Measurements from ENCODE around the gene IL19. TPM values are rescaled to one million over a fixed set of nuclear protein-coding genes. Genes with fewer than 3 reads are reported as not detected.
A peak's percentile ranks its signal among the peaks of the same experiment; 100 is the strongest.

Gene IL19
- total and polyA plus RNA-seq, 8 donors = 3.1 to 25.9 TPM; not detected in 6

DNA sequence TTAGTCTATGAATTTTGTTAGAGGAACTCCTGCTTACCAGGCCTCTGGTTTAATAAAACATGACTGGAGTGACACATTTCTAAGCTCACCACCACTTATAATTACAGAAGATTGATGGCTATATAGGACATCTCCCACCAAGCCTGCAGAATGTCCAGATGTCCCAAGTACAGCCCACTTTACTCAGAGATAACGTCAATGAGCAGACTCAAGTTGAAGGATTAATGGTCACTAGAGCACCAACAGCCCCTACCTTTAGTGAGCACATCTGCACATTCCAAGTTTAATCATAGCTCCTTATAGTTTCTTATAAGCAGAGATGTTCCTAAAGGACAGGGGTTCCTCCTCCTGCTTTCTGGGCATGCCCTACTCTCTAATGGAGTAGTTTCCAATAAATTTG, 57.5 kb downstream of the IL19 start:
- Histone ChIP-seq H3K36me3 (no peaks in the 10 kb centered on the region), H3K4me1 (peaks cover 0 to 26% (median 0%) of the 10 kb centered on the region in 4 donors), H3K27me3 (no peaks in the 10 kb centered on the region), H3K27ac (no peak overlapping the region), H3K9me3 (no peaks in the 10 kb centered on the region), H3K4me3 (no peak overlapping the region)
- TF ChIP-seq EP300 (IDR thresholded peaks at IDR 0.05) (no peak), POLR2AphosphoS5 (IDR thresholded peaks at IDR 0.05) (no peak), POLR2A (IDR thresholded peaks at IDR 0.05) (no peak)
- TF ChIP-seq, protein P1, sequence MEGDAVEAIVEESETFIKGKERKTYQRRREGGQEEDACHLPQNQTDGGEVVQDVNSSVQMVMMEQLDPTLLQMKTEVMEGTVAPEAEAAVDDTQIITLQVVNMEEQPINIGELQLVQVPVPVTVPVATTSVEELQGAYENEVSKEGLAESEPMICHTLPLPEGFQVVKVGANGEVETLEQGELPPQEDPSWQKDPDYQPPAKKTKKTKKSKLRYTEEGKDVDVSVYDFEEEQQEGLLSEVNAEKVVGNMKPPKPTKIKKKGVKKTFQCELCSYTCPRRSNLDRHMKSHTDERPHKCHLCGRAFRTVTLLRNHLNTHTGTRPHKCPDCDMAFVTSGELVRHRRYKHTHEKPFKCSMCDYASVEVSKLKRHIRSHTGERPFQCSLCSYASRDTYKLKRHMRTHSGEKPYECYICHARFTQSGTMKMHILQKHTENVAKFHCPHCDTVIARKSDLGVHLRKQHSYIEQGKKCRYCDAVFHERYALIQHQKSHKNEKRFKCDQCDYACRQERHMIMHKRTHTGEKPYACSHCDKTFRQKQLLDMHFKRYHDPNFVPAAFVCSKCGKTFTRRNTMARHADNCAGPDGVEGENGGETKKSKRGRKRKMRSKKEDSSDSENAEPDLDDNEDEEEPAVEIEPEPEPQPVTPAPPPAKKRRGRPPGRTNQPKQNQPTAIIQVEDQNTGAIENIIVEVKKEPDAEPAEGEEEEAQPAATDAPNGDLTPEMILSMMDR (IDR thresholded peaks at IDR 0.05) = no peak
- WGBS, 5 donors = 71 to 100% (median 89%) methylated on average over 1 of the region's 1 CpG
- intact Hi-C loops (cut with DNase I; ENCODE audit: low total_unique reads) = no loop called here
- DNase-seq = no peak

DNA sequence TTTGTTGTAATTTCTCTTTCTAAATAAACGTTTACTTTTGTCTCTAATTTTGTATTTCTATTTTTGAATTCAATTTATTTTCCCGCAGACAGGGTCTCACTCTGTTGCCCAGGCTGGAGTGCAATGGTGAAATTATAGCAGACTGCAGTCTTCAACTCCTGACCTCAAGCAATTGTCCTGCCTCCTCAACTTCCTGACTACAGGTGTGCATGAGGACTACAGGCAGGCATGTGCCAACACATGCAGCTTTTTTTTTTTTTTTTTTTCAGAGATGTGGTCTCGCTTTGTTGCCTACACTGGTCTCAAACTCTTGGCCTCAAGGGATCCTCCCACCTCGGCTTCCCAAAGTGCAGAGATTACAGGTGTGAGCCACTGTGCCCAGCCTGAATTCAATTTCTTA, 58.2 kb downstream of the IL19 start:
- H3K27me3 ChIP-seq = no peaks in the 10 kb centered on the region
- peaks cover 0 to 33% (median 3%) of the 10 kb centered on the region in 4 donors for H3K4me1 ChIP-seq
- no peaks in the 10 kb centered on the region for H3K36me3 ChIP-seq
- no peak overlapping the region for H3K27ac ChIP-seq
- H3K9me3 ChIP-seq = no peaks in the 10 kb centered on the region
- intact Hi-C loops (cut with DNase I; ENCODE audit: low total_unique reads) = no loop called here
- TF ChIP-seq EP300 (IDR thresholded peaks at IDR 0.05) (no peak), POLR2AphosphoS5 (IDR thresholded peaks at IDR 0.05) (no peak), POLR2A (IDR thresholded peaks at IDR 0.05) (no peak)
- TF ChIP-seq, protein P1 (IDR thresholded peaks at IDR 0.05) = no peak
- WGBS, 5 donors = 75 to 81% (median 77%) methylated on average over 4 of the region's 4 CpGs
- DNase-seq = no peak
- H3K4me3 ChIP-seq = no peak overlapping the region

DNA sequence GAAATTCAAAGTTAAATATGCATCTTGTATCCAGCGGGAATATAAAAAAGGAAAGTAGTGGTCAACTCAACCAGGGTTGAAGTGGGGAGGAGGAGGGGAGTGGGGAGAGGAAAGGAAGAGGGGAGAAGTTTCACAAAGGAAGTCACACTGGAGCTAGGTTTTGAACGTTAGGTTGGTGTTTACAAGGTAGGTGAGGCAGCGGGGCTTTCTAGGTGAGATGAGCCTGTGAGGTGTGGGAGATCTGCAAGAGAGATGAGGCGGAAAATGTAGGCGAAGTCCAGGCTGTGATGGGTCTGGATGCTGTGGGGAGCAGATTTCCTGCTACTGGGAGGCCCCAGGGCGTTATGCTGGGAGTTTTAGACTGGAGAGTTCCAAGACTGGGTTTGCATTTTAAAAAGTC, 58.7 kb downstream of the IL19 start:
- Histone ChIP-seq H3K27ac (peak overlapping the region in 2 of 5 donors; percentile 21 to 22), H3K4me1 (peaks cover 0 to 38% (median 4%) of the 10 kb centered on the region in 4 donors), H3K4me3 (no peak overlapping the region), H3K36me3 (no peaks in the 10 kb centered on the region), H3K9me3 (no peaks in the 10 kb centered on the region), H3K27me3 (no peaks in the 10 kb centered on the region)
- TF ChIP-seq POLR2A (IDR thresholded peaks at IDR 0.05) (no peak), EP300 (IDR thresholded peaks at IDR 0.05) (no peak), POLR2AphosphoS5 (IDR thresholded peaks at IDR 0.05) (no peak)
- TF ChIP-seq, protein P1 (IDR thresholded peaks at IDR 0.05) = no peak
- 73 to 75% (median 74%) methylated on average over 6 of the region's 6 CpGs for WGBS, 5 donors
- intact Hi-C loops (cut with DNase I; ENCODE audit: low total_unique reads) = no loop called here
- no peak for DNase-seq

DNA sequence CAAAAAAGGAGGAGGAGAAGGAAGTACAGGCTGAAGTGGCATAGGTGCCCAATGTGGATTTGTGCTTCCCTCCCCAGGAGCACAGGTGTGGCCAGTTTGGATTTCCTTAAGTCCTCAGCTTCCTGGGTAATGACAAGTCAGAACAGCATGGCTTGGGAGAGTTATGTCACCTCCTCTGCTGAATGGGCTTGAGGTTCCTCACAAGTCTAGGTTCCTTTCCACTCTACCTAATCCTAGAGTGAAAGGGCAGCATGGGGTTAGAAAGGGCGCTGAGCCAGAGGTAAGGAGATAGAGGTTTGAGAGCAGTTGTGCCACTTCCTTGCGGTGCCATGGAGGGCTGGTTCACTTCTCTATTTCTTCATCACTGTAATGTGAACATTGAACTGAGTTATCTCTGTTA, 59.3 kb downstream of the IL19 start:
- no peaks in the 10 kb centered on the region for H3K36me3 ChIP-seq
- H3K4me1 ChIP-seq = peaks cover 0 to 41% (median 4%) of the 10 kb centered on the region in 4 donors
- intact Hi-C loops (cut with DNase I; ENCODE audit: low total_unique reads) = no loop called here
- DNase-seq = no peak
- H3K27ac ChIP-seq = peak overlapping the region in 2 of 5 donors; percentile 21 to 22
- 50 to 81% (median 68%) methylated on average over 2 of the region's 2 CpGs for WGBS, 5 donors
- H3K4me3 ChIP-seq = no peak overlapping the region
- no peaks in the 10 kb centered on the region for H3K27me3 ChIP-seq
- TF ChIP-seq EP300 (IDR thresholded peaks at IDR 0.05) = no peak
- no peaks in the 10 kb centered on the region for H3K9me3 ChIP-seq

DNA sequence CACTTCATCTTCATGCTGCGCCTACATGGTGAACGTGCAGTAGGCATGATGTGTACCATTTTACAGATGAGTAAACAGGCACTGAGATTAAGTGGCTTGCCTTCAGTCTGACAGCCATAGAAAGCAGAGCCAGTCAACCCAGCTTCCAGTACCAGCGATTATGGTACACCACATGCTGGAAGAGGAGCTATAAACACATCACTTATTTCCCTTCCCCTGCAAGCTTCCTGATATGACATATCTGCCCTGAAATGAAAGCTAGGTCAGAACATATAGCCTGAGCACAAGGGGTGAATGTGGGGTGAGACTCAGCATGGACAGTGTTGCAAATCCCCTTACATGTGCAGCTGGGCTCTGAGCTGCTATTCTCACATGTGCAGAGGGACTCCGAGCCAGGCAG, 61.1 kb downstream of the IL19 start:
- Histone ChIP-seq H3K4me1 (peaks cover 0 to 46% (median 4%) of the 10 kb centered on the region in 4 donors), H3K27me3 (no peaks in the 10 kb centered on the region), H3K27ac (no peak overlapping the region), H3K4me3 (no peak overlapping the region), H3K9me3 (no peaks in the 10 kb centered on the region), H3K36me3 (no peaks in the 10 kb centered on the region)
- intact Hi-C loops (cut with DNase I; ENCODE audit: low total_unique reads) = no loop called here
- 87 to 93% (median 88%) methylated on average over 4 of the region's 4 CpGs for WGBS, 5 donors
- no peak for DNase-seq
- TF ChIP-seq, protein P1 (IDR thresholded peaks at IDR 0.05) = no peak
- no peak for TF ChIP-seq POLR2AphosphoS5 (IDR thresholded peaks at IDR 0.05)
- TF ChIP-seq POLR2A (IDR thresholded peaks at IDR 0.05) = no peak
- no peak for TF ChIP-seq EP300 (IDR thresholded peaks at IDR 0.05)

Measured in stomach (tissue), 9 donors.